BE2C (cell line): ENCODE measurements around the gene EIF4H.

ENCODE experiments used
- DNase-seq: peaks from one replicate; pipeline ENCODE4 v3.0.0-alpha.2; 2020
- H3K27me3 ChIP-seq: fragments of 250-450 bp; sonication (Bioruptor Pico); 2 replicates; pipeline ENCODE4 v1.5.1; 2020; ENCODE audit warnings: mild to moderate bottlenecking
- H3K36me3 ChIP-seq: fragments of 250-450 bp; sonication (Bioruptor Pico); 2 replicates; pipeline ENCODE4 v1.5.1; 2020; ENCODE audit warnings: mild to moderate bottlenecking
- H3K4me1 ChIP-seq: fragments of 250-450 bp; sonication (Bioruptor Pico); 2 replicates; pipeline ENCODE4 v1.5.1; 2020
- H3K4me3 ChIP-seq: 2 replicates; pipeline ENCODE4 v1.5.1; 2011; ENCODE audit warnings: low read depth, low read length
- H3K9me3 ChIP-seq: fragments of 250-450 bp; sonication (Bioruptor Pico); 2 replicates; pipeline ENCODE4 v1.5.1; 2020
- CTCF ChIP-seq: IDR thresholded peaks from 2 replicates; pipeline ENCODE4 v1.5.1; 2012; ENCODE audit warnings: mild to moderate bottlenecking, low read depth, low read length

The EIF4H gene

GRCh38 chr7:74212661-74213060 is 38.5 kb downstream of the EIF4H start:
- Histone ChIP-seq H3K4me3 (no peak overlapping the region), H3K36me3 (no peaks in the 10 kb centered on the region), H3K27me3 (no peaks in the 10 kb centered on the region), H3K4me1 (peaks cover 4% of the 10 kb centered on the region; the same call in 1 of the 2 replicates), H3K9me3 (no peaks in the 10 kb centered on the region)
- no peak for DNase-seq
- TF ChIP-seq CTCF: no peak

- no peak overlapping the region for H3K4me3 ChIP-seq
- H3K36me3 ChIP-seq: no peaks in the 10 kb centered on the region
- no peaks in the 10 kb centered on the region for H3K4me1 ChIP-seq
- H3K27me3 ChIP-seq: no peaks in the 10 kb centered on the region
- H3K9me3 ChIP-seq: no peaks in the 10 kb centered on the region; the same call in 1 of the 2 replicates
- DNase-seq: no peak
- no peak for TF ChIP-seq CTCF
Measured at GRCh38 chr7:74214816-74215630, 40.9 kb downstream of the EIF4H start.

- H3K9me3 ChIP-seq: no peaks in the 10 kb centered on the region; the same call in 1 of the 2 replicates
- no peak overlapping the region for H3K4me3 ChIP-seq
- no peak for TF ChIP-seq CTCF
- H3K36me3 ChIP-seq: no peaks in the 10 kb centered on the region
- no peaks in the 10 kb centered on the region for H3K4me1 ChIP-seq
- DNase-seq: no peak
- H3K27me3 ChIP-seq: no peaks in the 10 kb centered on the region
Measured at GRCh38 chr7:74215921-74216320, 41.8 kb downstream of the EIF4H start.

- Histone ChIP-seq H3K4me1 (no peaks in the 10 kb centered on the region), H3K27me3 (no peaks in the 10 kb centered on the region), H3K9me3 (no peaks in the 10 kb centered on the region; the same call in 1 of the 2 replicates), H3K36me3 (no peaks in the 10 kb centered on the region), H3K4me3 (no peak overlapping the region)
- TF ChIP-seq CTCF: no peak
- no peak for DNase-seq
Measured at GRCh38 chr7:74216361-74216761, 42.2 kb downstream of the EIF4H start.

GRCh38 chr7:74217455-74218342 is 43.5 kb downstream of the EIF4H start:
- no peaks in the 10 kb centered on the region for H3K4me1 ChIP-seq
- TF ChIP-seq CTCF: no peak
- no peak for DNase-seq
- no peak overlapping the region for H3K4me3 ChIP-seq
- H3K27me3 ChIP-seq: no peaks in the 10 kb centered on the region
- H3K36me3 ChIP-seq: no peaks in the 10 kb centered on the region
- H3K9me3 ChIP-seq: no peaks in the 10 kb centered on the region; the same call in 1 of the 2 replicates
